ENCODE measurements around the gene EMILIN3.

Gene EMILIN3

DNA sequence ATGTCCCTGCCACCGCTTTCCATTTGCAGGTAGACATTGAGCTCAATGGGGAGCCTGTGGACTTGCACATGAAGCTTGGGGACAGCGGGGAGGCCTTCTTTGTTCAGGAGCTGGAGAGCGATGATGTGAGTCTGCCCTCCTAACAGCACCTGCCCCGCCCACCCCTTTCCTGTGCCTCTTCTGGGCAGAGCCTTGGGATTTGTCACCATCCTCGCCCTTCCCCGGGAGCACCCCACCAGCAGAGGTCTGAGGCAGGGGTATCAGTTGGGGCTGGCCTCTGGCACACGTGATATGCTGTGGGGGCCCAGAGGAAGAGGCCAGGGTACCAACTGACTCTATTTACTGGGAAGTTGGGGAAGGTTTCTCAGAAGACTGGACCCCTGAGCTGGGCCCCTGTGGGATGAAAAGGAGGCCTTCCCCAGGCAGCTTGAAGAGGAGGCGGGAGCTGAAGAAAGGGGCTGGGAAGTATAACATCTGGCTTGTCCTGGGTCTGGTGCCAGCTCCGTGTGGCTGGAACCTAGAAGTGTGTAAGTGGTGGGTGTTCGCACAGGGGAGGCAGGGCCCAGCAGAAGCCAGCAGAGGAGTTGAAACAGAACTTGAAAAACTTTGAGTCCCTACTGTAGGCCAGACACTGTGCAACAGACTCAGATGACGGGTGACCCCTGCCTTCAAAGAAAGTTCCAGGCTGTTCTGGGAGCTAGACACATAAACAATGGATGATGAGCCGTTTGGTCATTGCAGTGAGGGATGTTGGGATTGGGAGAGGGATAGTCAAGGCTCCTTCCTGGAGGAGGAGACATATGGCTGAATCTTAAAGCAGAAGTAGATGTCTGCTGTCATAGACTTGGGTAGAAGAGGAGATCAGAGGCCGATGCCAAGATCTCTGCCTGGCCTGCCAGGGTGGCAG is 18.8 kb downstream of the EMILIN3 start:
- no peak for DNase-seq (ENCODE audit: low spot score)

DNA sequence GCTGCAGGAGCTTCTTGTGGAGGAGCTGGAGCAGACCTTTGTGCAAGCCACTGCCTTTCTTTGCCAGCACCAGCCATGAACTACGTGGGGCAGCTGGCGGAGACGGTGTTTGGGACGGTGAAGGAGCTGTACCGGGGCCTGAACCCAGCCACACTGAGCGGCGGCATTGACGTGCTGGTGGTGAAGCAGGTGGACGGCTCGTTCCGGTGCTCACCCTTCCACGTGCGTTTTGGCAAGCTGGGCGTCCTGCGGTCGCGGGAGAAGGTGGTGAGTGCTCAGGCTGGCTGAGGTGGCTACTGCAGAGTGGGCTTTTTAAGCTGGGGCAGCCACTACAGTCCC is 20.9 kb downstream of the EMILIN3 start:
- no peak for DNase-seq (ENCODE audit: low spot score)

- DNase-seq (ENCODE audit: low spot score), result no peak
Observed at GRCh38 chr20:41344938-41345728, 21.5 kb downstream of the EMILIN3 start.

DNA sequence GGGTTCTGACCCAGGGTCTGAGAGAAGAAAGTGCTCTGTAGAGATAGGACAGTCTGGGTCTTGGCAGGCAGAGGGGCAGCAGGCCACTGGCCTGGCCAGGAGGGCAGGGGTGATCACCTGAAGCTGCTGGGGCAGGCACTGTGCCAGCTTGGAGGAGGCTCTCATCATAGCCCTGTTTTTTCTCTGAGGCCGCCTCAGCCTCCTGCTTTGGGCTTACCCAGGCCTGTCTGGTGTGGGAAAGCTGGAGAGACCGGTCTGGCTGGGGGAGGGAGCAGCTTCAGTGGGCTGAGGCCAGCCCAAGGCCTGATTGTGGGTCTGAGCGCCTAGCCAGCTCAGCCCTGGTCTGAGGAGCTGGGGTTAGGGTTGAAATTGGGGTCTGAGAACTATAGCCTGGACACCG is 22.1 kb downstream of the EMILIN3 start:
- DNase-seq (ENCODE audit: low spot score), result no peak

DNA sequence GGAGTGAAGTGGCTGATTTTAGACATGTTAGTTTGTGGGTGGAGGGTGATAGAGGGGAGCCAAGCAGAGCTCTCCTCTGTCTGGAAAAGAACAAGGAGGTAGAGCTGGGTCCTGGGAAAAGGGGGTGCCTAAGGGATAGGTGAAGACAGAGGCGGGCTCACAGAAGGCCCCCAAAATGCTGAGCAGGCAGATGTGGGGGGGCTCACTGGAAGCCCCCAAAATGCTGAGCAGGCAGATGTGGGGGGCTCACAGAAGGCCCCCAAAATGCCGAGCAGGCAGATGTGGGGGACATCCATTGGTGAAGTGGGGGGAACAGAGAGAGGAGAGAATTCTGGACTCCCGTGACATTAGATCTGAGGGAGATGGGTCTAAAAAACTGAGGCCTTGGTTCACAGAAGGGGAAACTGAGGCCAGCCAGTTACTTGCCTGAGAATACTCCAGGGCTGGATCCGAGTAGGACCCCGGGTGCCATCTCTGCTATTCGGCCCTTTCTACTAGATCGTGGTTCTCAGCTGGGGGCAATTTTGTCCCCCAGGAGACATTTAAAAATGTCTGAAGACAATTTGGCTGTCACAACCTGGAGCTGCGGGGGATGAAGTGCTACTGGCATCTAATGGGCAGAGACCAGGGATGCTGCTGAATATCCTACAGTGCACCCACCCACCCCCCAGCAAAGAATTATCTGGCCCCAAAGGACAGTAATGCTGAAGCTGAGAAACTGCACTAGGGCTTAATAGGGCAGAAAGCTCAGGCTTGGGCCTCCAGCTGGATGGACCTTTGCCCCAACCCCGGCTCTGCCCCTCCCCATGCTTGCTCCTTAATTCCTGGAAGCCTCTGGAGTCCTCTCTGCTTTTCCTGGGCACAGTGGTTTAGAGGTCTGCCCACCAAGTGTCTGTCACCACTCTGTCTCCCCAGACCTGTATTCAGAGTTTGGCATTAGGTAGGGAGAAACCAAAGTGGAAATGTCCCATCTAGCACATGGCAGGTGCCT is 23.8 kb downstream of the EMILIN3 start:
- DNase-seq (ENCODE audit: low spot score), result no peak

DNA sequence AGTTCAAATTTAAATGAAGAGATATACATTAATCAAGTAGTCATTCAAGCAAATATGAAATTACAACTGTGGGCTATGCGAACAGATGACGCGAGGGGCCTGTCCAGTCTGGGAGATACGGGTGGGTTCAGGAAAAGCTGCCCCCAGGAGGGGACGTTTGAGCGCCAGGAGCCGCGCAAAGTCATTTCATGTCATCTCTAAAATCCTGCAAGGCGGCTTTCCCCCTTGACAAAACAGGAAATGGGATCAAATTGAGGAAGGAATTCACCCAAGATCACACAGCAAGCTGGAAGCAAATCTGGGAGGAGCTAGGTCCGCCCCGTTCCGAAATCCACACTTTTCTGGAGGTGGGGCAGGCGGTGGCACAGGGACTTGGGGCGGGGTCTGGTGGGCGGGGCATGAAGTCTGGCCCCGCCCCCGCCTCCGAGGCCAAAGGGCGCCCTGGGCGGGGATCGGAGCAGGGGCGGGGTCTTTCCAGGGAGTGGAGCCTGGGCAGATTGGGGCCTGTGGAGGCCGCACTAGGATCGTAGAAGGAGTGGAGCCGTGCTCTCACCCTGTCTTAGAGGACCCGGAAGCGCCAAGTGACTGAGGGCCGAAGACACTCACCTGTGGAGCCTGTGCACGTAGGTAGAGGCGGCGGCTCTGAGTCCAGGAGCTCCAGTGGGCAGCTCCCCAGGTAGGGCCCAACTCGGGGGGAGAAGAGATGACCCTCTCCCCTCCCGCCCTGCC is 26.1 kb downstream of the EMILIN3 start, which contains the start of gene LPIN3:
TSS of gene LPIN3 (plus strand) at position 495 of the 729 bp plus-strand sequence. CDS start 4,983 bp downstream, outside the sequence.
- DNase-seq (ENCODE audit: low spot score), result peak; percentile 35

- DNase-seq (ENCODE audit: low spot score), result peak; percentile 84
Observed at GRCh38 chr20:41339957-41340326, 26.7 kb downstream of the EMILIN3 start.

- no peak for DNase-seq (ENCODE audit: low spot score)
Observed at GRCh38 chr20:41336711-41337492, 29.7 kb downstream of the EMILIN3 start.

DNA sequence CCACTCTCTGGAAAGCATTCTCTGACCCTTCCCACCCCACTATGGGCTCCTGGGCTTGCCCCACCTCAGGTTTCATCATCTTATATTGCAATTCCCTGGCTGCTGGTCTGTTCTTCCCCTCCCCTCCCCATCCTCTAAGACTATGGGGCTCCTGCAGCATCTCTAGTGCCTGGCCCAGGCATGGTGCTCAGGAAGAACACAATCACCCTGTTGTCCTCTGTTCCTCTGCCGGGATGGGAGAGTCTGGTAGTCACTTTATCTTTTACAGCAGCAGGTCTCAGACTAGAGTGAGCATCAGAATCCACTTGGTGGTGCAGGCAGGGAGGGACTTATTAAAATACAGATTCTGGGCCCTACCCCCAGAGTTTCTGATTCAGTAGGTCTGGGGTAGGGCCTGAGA is 31.0 kb downstream of the EMILIN3 start:
- DNase-seq (ENCODE audit: low spot score), result no peak

GRCh38 chr20:41334443-41335421 is 31.9 kb downstream of the EMILIN3 start:
- DNase-seq (ENCODE audit: low spot score), result no peak

- no peak for DNase-seq (ENCODE audit: low spot score)
Observed at GRCh38 chr20:41334036-41334435, 32.6 kb downstream of the EMILIN3 start.

- DNase-seq (ENCODE audit: low spot score), result no peak
Observed at GRCh38 chr20:41331731-41332130, 34.9 kb downstream of the EMILIN3 start.

DNA sequence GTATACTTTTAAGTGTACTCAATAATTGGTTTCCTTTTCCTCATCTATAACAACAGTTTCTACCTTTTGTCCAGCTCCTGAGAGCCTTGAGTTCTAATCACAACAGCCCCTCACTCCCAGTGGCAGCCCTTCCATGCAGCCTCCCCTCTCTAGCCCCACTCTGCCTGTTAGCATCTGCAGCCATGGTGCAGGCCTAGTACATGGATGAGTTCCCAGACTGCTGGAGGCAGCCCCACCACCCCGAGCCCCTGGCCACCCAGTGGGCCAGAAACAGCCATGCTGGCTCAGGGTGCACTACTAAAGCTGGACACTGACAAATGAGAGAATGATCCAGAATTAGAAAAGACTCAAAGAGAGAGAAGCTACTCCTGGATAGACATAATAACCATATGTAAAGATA is 35.7 kb downstream of the EMILIN3 start:
- no peak for DNase-seq (ENCODE audit: low spot score)

GRCh38 chr20:41330343-41330720 is 36.3 kb downstream of the EMILIN3 start:
- DNase-seq (ENCODE audit: low spot score), result no peak

- peak; percentile 53 for DNase-seq (ENCODE audit: low spot score)
Observed at GRCh38 chr20:41329435-41330342, 36.9 kb downstream of the EMILIN3 start.

- no peak for DNase-seq (ENCODE audit: low spot score)
Observed at GRCh38 chr20:41327178-41327577, 39.4 kb downstream of the EMILIN3 start.

DNA sequence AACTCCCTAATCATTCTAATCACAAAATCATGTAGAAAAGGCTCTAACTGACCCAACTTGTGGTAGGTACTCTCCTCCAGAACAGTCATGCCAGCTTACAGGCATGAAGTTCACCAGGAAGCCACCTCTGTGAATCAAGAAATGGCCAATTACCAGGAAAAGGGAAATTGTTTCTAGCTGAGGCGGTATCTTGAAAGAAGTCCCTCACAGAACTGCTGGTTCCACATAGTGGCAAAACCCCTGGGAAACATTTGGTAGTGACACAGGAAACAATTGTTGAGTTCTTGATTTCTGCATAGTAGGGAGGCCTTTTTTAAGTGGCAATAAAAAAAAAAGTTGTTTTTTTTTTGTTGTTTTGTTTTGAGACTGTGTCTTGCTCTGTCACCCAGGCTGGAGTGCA is 45.6 kb downstream of the EMILIN3 start:
- no peak for DNase-seq (ENCODE audit: low spot score)

- DNase-seq (ENCODE audit: low spot score), result no peak
Observed at GRCh38 chr20:41320441-41320840, 46.2 kb downstream of the EMILIN3 start.
